Heart right ventricle (tissue), 16 donors: Measurements from ENCODE around the gene CIAPIN1. TPM values are rescaled to one million over a fixed set of nuclear protein-coding genes. Genes with fewer than 3 reads are reported as not detected.
A peak's percentile ranks its signal among the peaks of the same experiment; 100 is the strongest.

Source experiments
- ATAC-seq, 8 donors: fragments of 200-7000 bp; cut with Tn5 transposase; one replicate each; pipeline ENCODE4 v1.9.1; 2020; ENCODE audit warnings: mild to moderate bottlenecking in 8 of 8, moderate library complexity in 8 of 8, moderate number of reproducible peaks in 1 of 8
- DNase-seq, 2 donors: peaks; one replicate each; pipeline ENCODE4 v3.0.0-alpha.2; 2020
- H3K27ac ChIP-seq, 10 donors: fragments of 200-600 bp; sonication (generic) in 2 of 10; one replicate each; pipeline versions ENCODE4 v1.5.0 to v1.8.0; 2020 to 2022; ENCODE audit warnings: mild to moderate bottlenecking in 3 of 10
- H3K27me3 ChIP-seq, 7 donors: fragments of 200-600 bp; one replicate each; pipeline ENCODE4 v1.8.0; 2021 to 2022; ENCODE audit warnings: mild to moderate bottlenecking in 2 of 7
- H3K36me3 ChIP-seq, 9 donors: fragments of 200-600 bp; sonication (generic) in 1 of 9; one replicate each; pipeline versions ENCODE4 v1.5.0 to v1.8.0; 2020 to 2022; ENCODE audit warnings: mild to moderate bottlenecking in 2 of 9
- H3K4me1 ChIP-seq, 9 donors: fragments of 200-600 bp; sonication (generic) in 1 of 9; one replicate each; pipeline versions ENCODE4 v1.5.0 to v1.8.0; 2020 to 2022; ENCODE audit warnings: mild to moderate bottlenecking in 4 of 9
- H3K4me3 ChIP-seq, 10 donors: fragments of 200-600 bp; sonication (generic) in 2 of 10; one replicate each; pipeline versions ENCODE4 v1.5.0 to v1.8.0; 2020 to 2022; ENCODE audit warnings: mild to moderate bottlenecking in 7 of 10, moderate library complexity in 2 of 10
- H3K9me3 ChIP-seq, 11 donors: fragments of 200-600 bp in 10 of 11; sonication (generic) in 2 of 11; one replicate each; pipeline versions ENCODE4 v1.5.0 to v1.8.0; 2013 to 2022; ENCODE audit warnings: mild to moderate bottlenecking in 2 of 11, control low read depth in 1 of 11, moderate library complexity in 1 of 11
- WGBS, 2 donors: extraction: QIAGEN DNeasy Blood & Tissue Kit; methylation state at CpG; one replicate each; pipeline ENCODE4 v1.1.7; 2013; ENCODE audit warnings: inconsistent platforms in 1 of 2; 5-methylcytosine and 5-hydroxymethylcytosine counted together
- intact Hi-C, 10 donors: fragments of 100-400 bp; cut with DNase I; formaldehyde crosslinking; loops; one replicate each; pipeline versions ENCODE4 v1.11.1 to v1.14.2; 2022
- long read RNA-seq, 3 donors: library from polyadenylated mRNA; unstranded; transcript quantifications; one replicate each; pipeline ENCODE4 v2.0.0, GENCODE V29; 2020 to 2021
- polyA plus RNA-seq, 2 donors: library from polyadenylated mRNA; stranded (reverse); fragments of 200-250 nt; gene quantifications; one replicate each; pipeline ENCODE4 v1.2.3, GENCODE V29; 2013
- total RNA-seq, 10 donors: library from RNA; stranded (reverse); fragmentation: NEBNext Ultra II Directional in 3 of 10; extraction: Animal tissue kit (Norgen Biotek cat#: 25700) in 3 of 10; gene quantifications; one replicate each; pipeline versions ENCODE4 v1.2.1 to v1.2.4, GENCODE V29; 2021 to 2023
- TF ChIP-seq, protein P1 (sequence below), 9 donors: fragments of 200-600 bp; sonication (generic) in 2 of 9; IDR thresholded peaks; one replicate each; pipeline versions ENCODE4 v1.5.0 to v1.8.0; 2021 to 2022; ENCODE audit warnings: antibody characterized with exemption in 9 of 9, mild to moderate bottlenecking in 5 of 9, moderate library complexity in 1 of 9
- donor health status: Arrhythmogenic right ventricular cardiomyopathy.
- donor health status: ischemic (EF 13 %, LVEDD 7.1; RV severe dilation, severe dysfunction).
- donor health status: healthy with polysubstance abuse.
- donor health status: DM: no; HTN: yes; CAD: no.
- donor health status: DM: no; HTN: no; CAD: no.
- donor health status: ischemic (EF 25% LVEDD 6.9; RV normal size, moderate dysfunction).
- donor health status: ischemic (EF 25% LVEDD 5.7; RV mildly dilated, moderate dysfunction).
- donor health status: healthy.
- donor health status: DM: yes; HTN: yes; CAD: no.
- donor health status: Ischemic cardiomyopathy.
- donor health status: ischemic (EF 35%, LVEDD 5.7; RV mildly dilated, moderate dysfunction).
- donor health status: nonischemic (EF 11% LVEDD 7.7; RV severe dilation, severe dysfunction).
- donor health status: DM: yes; HTN: yes; CAD: no.
- donor health status: PGD.
- donor health status: ischemic (EF 29% LVEDD 5.4; RV normal size, mild dysfunction).
- donor health status: nonischemic (EF 23%, LVEDD 6.1; RV moderate dilation, normal function).

CIAPIN1 gene
- total RNA-seq = 10 to 100 TPM; 49.6 to 75.1 (median 61.0) TPM
- polyA plus RNA-seq = 10 to 100 TPM; 20.1 to 63.0 TPM
- long read RNA-seq, donor 1, transcript CIAPIN1-209 (9 exons, 2,016 nt) = minor isoform, 6 of 110 reads
- long read RNA-seq, donor 1, transcript CIAPIN1-201 (9 exons, 2,182 nt) = major isoform, 84 of 110 reads
- long read RNA-seq, donor 1, partial matches to known transcripts = 6 of 110 reads
- long read RNA-seq, donor 1, other reads (novel, unspliced or antisense) = 11 of 110 reads
- long read RNA-seq, donor 2, transcript CIAPIN1-201 (9 exons, 2,182 nt) = major isoform, 67 of 109 reads
- long read RNA-seq, donor 2, transcript CIAPIN1-209 (9 exons, 2,016 nt) = minor isoform, 13 of 109 reads
- long read RNA-seq, donor 2, partial matches to known transcripts = 11 of 109 reads
- long read RNA-seq, donor 2, other reads (novel, unspliced or antisense) = 15 of 109 reads
- long read RNA-seq, donor 3, transcript CIAPIN1-213 (8 exons, 1,559 nt) = minor isoform, 13 of 356 reads
- long read RNA-seq, donor 3, transcript CIAPIN1-201 (9 exons, 2,182 nt) = major isoform, 265 of 356 reads
- long read RNA-seq, donor 3, transcript CIAPIN1-209 (9 exons, 2,016 nt) = minor isoform, 22 of 356 reads
- long read RNA-seq, donor 3, partial matches to known transcripts = 35 of 356 reads
- long read RNA-seq, donor 3, other reads (novel, unspliced or antisense) = 19 of 356 reads

DNA sequence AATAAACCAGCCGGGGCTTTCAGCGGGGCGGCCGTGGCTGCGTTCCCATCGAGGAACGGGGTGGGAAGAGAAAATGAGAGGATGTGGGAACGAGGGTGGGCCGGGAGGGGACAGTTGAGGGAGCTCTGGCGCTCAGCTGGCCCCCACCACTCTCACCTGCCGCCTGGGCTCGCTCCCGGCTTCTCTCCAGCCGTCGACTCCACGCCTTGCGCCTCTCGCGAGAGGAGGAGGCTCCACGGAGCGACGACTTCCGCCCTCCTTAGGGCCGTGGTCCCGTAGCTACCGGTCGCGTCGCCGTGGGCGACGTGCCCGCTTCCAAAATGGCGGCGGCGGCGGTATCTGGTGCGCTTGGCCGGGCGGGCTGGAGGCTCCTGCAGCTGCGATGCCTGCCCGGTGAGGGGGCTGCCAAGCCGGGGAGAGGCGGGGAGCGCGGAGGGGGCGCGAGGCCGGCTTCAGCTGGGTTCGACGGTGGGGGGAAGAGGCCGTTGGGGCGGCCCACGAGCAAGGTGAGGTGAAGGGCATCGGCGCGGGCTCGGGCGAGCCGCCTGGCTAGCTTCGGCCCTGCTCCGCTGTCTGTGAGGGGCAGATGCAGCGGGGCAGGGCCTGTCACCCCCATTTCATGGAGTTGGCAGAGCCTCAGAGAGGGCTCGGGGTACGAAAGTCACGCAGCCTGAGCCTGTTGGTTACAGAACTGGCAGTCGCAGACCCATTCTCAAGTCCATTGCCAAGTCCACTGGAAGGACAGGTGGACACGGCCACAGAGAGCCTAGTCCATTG, at the start of gene CIAPIN1, which contains the start of gene COQ9:
TSS of gene CIAPIN1 (minus strand) at position 200 of the 777 bp plus-strand sequence. CDS start 6,457 bp downstream, outside the sequence.
TSS of gene COQ9 (plus strand) at position 294 of the 777 bp plus-strand sequence. CDS start at position 321, 27 bp downstream.
- Histone ChIP-seq H3K27ac (peak within 1 kb of the TSS; percentile 89 to 98 (median 94)), H3K9me3 (no peaks in the 10 kb centered on the region), H3K4me3 (peak within 1 kb of the TSS; percentile 73 to 96 (median 92)), H3K4me1 (peaks cover 2 to 60% (median 36%) of the 10 kb centered on the region in 9 donors), H3K27me3 (no peaks in the 10 kb centered on the region), H3K36me3 (peaks cover 0 to 20% (median 16%) of the 10 kb centered on the region in 9 donors)
- DNase-seq (peak; percentile 95 to 96), ATAC-seq (peak; percentile 98 to 100 (median 99))
- intact Hi-C loops = loop anchor here in 1 of 10 donors (10.0 kb wide), 1 partner anchor 513 kb away; the partner anchor contains the start of gene HERPUD1
- TF ChIP-seq, protein P1, sequence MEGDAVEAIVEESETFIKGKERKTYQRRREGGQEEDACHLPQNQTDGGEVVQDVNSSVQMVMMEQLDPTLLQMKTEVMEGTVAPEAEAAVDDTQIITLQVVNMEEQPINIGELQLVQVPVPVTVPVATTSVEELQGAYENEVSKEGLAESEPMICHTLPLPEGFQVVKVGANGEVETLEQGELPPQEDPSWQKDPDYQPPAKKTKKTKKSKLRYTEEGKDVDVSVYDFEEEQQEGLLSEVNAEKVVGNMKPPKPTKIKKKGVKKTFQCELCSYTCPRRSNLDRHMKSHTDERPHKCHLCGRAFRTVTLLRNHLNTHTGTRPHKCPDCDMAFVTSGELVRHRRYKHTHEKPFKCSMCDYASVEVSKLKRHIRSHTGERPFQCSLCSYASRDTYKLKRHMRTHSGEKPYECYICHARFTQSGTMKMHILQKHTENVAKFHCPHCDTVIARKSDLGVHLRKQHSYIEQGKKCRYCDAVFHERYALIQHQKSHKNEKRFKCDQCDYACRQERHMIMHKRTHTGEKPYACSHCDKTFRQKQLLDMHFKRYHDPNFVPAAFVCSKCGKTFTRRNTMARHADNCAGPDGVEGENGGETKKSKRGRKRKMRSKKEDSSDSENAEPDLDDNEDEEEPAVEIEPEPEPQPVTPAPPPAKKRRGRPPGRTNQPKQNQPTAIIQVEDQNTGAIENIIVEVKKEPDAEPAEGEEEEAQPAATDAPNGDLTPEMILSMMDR (IDR thresholded peaks at IDR 0.05) = no peak
- 0% methylated on average over 57 to 68 of the region's 68 CpGs for WGBS, 2 donors

DNA sequence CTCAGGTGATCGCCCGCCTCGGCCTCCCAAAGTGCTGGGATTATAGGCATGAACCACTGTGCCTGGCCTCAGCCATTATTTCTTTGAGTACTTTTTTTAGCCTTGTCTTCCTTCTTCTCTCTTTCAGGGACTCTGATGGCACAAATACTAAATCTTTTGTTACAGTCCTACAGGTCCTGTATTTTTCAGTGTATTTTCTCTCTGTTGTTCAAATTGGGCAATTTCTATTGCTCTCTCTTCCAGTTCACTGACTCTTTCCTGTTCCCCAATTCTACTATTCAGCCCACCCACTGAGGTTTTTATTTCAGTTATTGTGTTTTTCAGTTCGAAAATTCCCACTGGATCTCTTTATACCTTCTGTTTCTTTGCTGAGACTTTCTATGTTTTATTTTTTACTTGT, 46.6 kb upstream of the CIAPIN1 start:
- no peak for ATAC-seq
- TF ChIP-seq, protein P1 (IDR thresholded peaks at IDR 0.05) = no peak
- Histone ChIP-seq H3K27ac (no peak overlapping the region), H3K27me3 (no peaks in the 10 kb centered on the region), H3K4me3 (no peak overlapping the region), H3K9me3 (no peaks in the 10 kb centered on the region), H3K36me3 (no peaks in the 10 kb centered on the region), H3K4me1 (no peaks in the 10 kb centered on the region)
- no peak for DNase-seq
- WGBS, 2 donors = 94 to 95% methylated on average over 4 of the region's 4 CpGs
- intact Hi-C loops = no loop called here

DNA sequence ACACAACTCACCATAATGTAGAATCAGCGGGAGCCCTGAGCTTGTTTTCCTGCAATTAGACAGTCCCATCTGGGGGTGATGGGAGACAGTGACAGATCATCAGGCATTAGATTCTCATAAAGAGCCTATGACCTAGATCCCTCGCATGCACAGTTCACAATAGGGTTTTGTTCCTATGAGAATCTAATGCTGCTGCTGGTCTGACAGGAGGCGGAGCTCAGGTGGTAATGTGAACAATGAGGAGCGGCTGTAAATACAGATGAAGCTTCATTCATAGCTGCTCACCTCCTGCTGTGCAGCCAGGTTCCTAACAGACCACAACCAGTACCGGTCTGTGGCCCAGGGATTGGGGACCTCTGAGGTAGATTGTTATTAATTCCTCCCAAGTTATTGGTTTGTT, 42.0 kb upstream of the CIAPIN1 start:
- no peak for DNase-seq
- peaks cover 0 to 7% (median 0%) of the 10 kb centered on the region in 7 donors for H3K27me3 ChIP-seq
- peaks cover 5 to 26% (median 21%) of the 10 kb centered on the region in 9 donors for H3K4me1 ChIP-seq
- H3K27ac ChIP-seq = no peak overlapping the region
- TF ChIP-seq, protein P1 (IDR thresholded peaks at IDR 0.05) = no peak
- no peaks in the 10 kb centered on the region for H3K36me3 ChIP-seq
- H3K4me3 ChIP-seq = no peak overlapping the region
- 97 to 98% methylated on average over 5 of the region's 5 CpGs for WGBS, 2 donors
- ATAC-seq = no peak
- intact Hi-C loops = loop anchor here in 1 of 10 donors (5.0 kb wide), 1 partner anchor 43 kb away; no protein-coding TSS in a partner anchor
- H3K9me3 ChIP-seq = no peaks in the 10 kb centered on the region
